GM12891 (cell line): ENCODE results near the gene NEK5.

Source experiments
- DNase-seq: peaks from one replicate; pipeline ENCODE4 v3.0.0; 2011; ENCODE audit warnings: low spot score; ENCODE audit not compliant: insufficient read length
- FAIRE-seq: peaks from 2 replicates; lab custom pipeline; 2011; peaks lifted over from hg19 to GRCh38; lab: Jason Lieb, UNC
- PAX5 ChIP-seq: IDR thresholded peaks from 2 replicates; pipeline ENCODE4 v1.6.1; 2011; ENCODE audit warnings: low read length, moderate library complexity, mild to moderate bottlenecking; ENCODE audit not compliant: insufficient read depth, severe bottlenecking
- POLR2A ChIP-seq: IDR thresholded peaks from 2 replicates; pipeline ENCODE4 v1.6.1; 2011; ENCODE audit warnings: low read depth, low read length, control low read depth
- POLR2AphosphoS5 ChIP-seq: IDR thresholded peaks from 2 replicates; pipeline ENCODE4 v1.6.1; 2011; ENCODE audit warnings: low read depth, low read length, control low read depth
- POU2F2 ChIP-seq: IDR thresholded peaks from 2 replicates; pipeline ENCODE4 v1.6.1; 2011; ENCODE audit warnings: low read depth, mild to moderate bottlenecking, control low read depth, low read length, moderate library complexity
- SPI1 ChIP-seq: IDR thresholded peaks from 2 replicates; pipeline ENCODE4 v1.6.1; 2011; ENCODE audit warnings: low read depth, low read length, control low read depth
- TAF1 ChIP-seq: IDR thresholded peaks from 2 replicates; pipeline ENCODE4 v1.6.1; 2011; ENCODE audit warnings: low read depth, low read length, control low read depth

NEK5 gene

DNA sequence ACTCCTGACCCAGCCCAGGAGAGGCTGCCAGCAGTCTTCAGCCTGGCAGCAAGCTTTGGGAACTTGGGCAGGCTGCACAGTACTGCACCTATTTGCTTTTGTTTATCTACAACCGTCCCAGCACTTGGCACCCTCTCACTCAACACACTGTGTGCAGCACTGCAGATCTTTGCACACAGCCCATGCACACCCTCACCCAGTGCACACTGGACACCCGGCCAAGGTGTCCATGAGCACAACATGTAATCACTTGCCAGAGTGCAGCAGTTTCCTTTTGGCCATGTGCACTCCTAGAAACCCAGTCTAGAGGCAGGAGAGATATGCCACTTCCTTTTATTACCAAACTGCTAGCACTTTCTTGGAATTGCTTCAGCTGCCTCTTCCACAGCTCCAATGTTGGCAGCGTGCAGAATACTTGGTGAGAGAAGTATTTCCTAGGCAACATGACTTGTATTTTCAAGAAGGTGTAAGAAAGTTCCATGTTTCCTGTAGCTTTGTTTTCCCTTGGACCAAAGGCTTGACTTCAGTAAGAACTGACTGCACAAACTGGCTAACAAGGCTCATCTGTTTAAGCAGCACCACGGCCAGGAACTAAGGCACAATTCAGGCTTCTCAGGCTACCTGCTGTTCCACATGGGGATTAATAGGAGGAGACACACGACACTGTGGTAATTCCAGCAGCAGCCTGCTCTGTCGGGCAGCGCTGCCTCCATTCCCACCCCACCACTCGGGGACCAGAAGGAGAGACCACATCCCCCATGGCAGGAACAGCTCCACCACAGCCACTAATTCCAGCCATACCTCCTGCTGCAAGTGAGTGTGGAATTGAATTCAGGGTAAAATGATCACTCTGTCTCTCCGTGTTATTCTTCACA, 133.0 kb downstream of the NEK5 start:
- no peak for DNase-seq
- no peak for FAIRE-seq
- TF ChIP-seq POLR2AphosphoS5, result no peak

DNA sequence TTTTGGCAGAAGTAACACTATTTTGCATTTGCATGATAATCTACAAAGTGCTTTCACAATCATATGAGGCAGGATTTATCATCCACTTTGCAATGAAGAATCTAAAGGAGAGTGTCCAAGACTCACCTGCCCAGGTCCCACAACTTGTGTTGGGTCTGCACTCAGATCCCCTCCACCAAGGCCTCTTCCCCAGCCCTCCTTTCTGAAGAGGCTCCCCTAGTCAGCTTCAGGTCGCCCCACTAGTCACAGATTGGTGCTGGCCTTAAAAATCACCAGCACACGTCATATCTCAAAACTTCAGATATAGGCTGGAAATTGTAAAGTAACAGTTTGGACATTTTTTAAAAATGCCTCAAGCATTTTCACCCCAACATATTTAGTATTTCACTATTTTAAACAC, 135.2 kb downstream of the NEK5 start:
- FAIRE-seq, result no peak
- TF ChIP-seq POLR2A (no peak), PAX5 (no peak), POU2F2 (no peak), TAF1 (no peak), SPI1 (no peak), POLR2AphosphoS5 (no peak)

DNA sequence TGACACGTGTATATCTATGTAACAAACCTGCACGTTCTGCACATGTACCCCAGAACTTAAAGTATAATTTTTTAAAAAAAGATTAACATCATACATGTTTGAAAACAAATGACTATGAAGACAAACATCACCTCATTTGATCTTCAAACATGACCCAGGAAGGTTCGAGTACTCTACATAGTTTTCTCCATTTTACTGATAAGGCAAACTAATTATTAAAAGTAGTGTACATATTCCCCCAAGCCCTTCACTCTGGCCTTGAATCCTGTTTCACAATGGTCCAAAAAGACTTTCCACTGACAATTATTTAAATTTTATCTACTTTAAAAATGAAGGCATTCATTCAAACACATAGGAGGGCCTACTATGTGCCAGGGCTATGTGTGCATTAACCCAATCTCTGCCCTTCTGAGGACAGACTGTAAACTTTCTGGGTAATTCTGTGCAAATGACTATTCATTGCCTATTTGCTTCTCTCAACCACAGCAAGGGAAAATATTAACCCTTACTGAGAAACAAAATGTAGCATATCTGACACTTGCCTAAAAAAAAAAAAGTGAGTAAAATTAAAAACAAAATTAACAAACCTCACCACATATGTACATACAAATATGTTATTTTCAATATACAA, 139.8 kb downstream of the NEK5 start:
- DNase-seq, result no peak
- FAIRE-seq, result no peak
- TF ChIP-seq POLR2AphosphoS5 (no peak), POU2F2 (no peak), TAF1 (no peak), POLR2A (no peak), PAX5 (no peak)

More for the DNA sequence above, 135.2 kb downstream of the NEK5 start:
- no peak for DNase-seq
